Endodermal cell (in vitro differentiated cells): ENCODE measurements around the gene LBHD1. TPM values are rescaled to one million over a fixed set of nuclear protein-coding genes. Genes with fewer than 3 reads are reported as not detected.
A peak's percentile ranks its signal among the peaks of the same experiment; 100 is the strongest.

Experiments used
- DNase-seq: peaks from one replicate; pipeline ENCODE4 v3.0.0-alpha.2; 2017
- H3K27ac ChIP-seq: 2 replicates; pipeline ENCODE4 v1.5.1; 2013; ENCODE audit warnings: mild to moderate bottlenecking, low read depth, low read length, moderate library complexity
- H3K27me3 ChIP-seq: 2 replicates; pipeline ENCODE4 v1.6.1; 2013; ENCODE audit warnings: mild to moderate bottlenecking, low read length, moderate library complexity; ENCODE audit not compliant: insufficient read depth, control insufficient read depth, poor library complexity, severe bottlenecking
- H3K36me3 ChIP-seq: 2 replicates; pipeline ENCODE4 v1.7.0; 2013; ENCODE audit warnings: mild to moderate bottlenecking, low read length, moderate library complexity; ENCODE audit not compliant: control insufficient read depth, insufficient read depth
- H3K4me1 ChIP-seq: one replicate; pipeline ENCODE4 v1.7.0; 2013; ENCODE audit warnings: low read length; ENCODE audit not compliant: control insufficient read depth, insufficient read depth
- H3K4me3 ChIP-seq: 2 replicates; pipeline ENCODE4 v1.5.1; 2013; ENCODE audit warnings: mild to moderate bottlenecking, low read length, moderate library complexity
- H3K9ac ChIP-seq: 2 replicates; pipeline ENCODE4 v1.6.1; 2013; ENCODE audit warnings: mild to moderate bottlenecking, low read length, moderate library complexity; ENCODE audit not compliant: poor library complexity, severe bottlenecking; ENCODE audit errors: extremely low read depth
- H3K9me3 ChIP-seq: 2 replicates; pipeline ENCODE4 v1.6.1; 2013; ENCODE audit warnings: mild to moderate bottlenecking, low read length, moderate library complexity; ENCODE audit not compliant: control insufficient read depth
- H3K27ac Mint-ChIP-seq: 2 replicates; pipeline ENCODE4 v1.8.0; 2020; ENCODE audit warnings: mixed read lengths
- H3K27me3 Mint-ChIP-seq: 2 replicates; pipeline ENCODE4 v1.8.0; 2021; ENCODE audit warnings: mild to moderate bottlenecking, mixed read lengths; ENCODE audit not compliant: insufficient read depth
- H3K36me3 Mint-ChIP-seq: 2 replicates; pipeline ENCODE4 v1.8.0; 2020; ENCODE audit warnings: low read depth, mixed read lengths
- H3K4me1 Mint-ChIP-seq: 2 replicates; pipeline ENCODE4 v1.8.0; 2020; ENCODE audit warnings: mixed read lengths
- H3K4me3 Mint-ChIP-seq: 2 replicates; pipeline ENCODE4 v1.8.0; 2020; ENCODE audit warnings: mild to moderate bottlenecking, moderate library complexity, mixed read lengths
- H3K9me3 Mint-ChIP-seq: 2 replicates; pipeline ENCODE4 v1.8.0; 2020; ENCODE audit warnings: mild to moderate bottlenecking, mixed read lengths
- WGBS, 2 experiments: methylation state at CpG; one replicate each; pipeline versions ENCODE4 v1.1.5 to v1.1.7; 2013; ENCODE audit warnings: missing lambda C conversion rate in 2 of 2, mixed read lengths in 1 of 2; ENCODE audit not compliant: insufficient coverage in 1 of 2, insufficient read length in 1 of 2; 5-methylcytosine and 5-hydroxymethylcytosine counted together
- total RNA-seq, 2 donors: library from RNA; stranded (reverse); fragmentation: NEBNext Ultra II Directional in 1 of 2; extraction: Animal tissue kit (Norgen Biotek cat#: 25700) in 1 of 2; gene quantifications; 2 replicates in 1 of 2; 3 replicates in 1 of 2; pipeline ENCODE4 v1.2.1, GENCODE V29; 2021
- TF ChIP-seq, protein P1 (sequence below): fragments of 200-600 bp; sonication (generic); conservative IDR thresholded peaks from 2 replicates; pipeline ENCODE4 v1.5.0; 2021; ENCODE audit warnings: antibody characterized with exemption, mild to moderate bottlenecking

LBHD1 gene
- total RNA-seq, 2 donors from 2014 or later = 7.5 to 14.1 TPM

DNA sequence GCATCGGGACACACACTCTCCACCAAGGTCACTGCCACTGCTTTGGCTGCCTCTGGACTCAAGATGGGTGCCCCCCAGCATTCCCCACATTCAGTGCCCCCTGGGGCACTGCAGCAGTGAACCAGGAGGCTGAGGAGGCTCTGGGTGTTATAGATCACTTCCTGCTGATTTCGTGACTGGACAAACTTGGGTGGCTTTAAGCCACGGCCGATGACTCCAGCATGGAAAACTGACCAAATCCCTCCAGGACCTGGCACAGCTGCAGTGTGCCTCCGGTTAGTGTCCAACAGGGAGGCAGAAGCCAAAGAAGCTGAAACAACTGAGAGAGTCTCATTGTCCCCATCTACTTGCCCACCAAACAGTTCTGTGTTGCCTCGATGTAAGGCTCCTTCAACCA is 24.5 kb downstream of the LBHD1 start:
- no peaks in the 10 kb centered on the region for H3K4me1 ChIP-seq
- 95 to 98% methylated on average over 5 to 6 of the region's 6 CpGs for WGBS, 2 experiments
- TF ChIP-seq, protein P1, sequence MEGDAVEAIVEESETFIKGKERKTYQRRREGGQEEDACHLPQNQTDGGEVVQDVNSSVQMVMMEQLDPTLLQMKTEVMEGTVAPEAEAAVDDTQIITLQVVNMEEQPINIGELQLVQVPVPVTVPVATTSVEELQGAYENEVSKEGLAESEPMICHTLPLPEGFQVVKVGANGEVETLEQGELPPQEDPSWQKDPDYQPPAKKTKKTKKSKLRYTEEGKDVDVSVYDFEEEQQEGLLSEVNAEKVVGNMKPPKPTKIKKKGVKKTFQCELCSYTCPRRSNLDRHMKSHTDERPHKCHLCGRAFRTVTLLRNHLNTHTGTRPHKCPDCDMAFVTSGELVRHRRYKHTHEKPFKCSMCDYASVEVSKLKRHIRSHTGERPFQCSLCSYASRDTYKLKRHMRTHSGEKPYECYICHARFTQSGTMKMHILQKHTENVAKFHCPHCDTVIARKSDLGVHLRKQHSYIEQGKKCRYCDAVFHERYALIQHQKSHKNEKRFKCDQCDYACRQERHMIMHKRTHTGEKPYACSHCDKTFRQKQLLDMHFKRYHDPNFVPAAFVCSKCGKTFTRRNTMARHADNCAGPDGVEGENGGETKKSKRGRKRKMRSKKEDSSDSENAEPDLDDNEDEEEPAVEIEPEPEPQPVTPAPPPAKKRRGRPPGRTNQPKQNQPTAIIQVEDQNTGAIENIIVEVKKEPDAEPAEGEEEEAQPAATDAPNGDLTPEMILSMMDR = no peak

DNA sequence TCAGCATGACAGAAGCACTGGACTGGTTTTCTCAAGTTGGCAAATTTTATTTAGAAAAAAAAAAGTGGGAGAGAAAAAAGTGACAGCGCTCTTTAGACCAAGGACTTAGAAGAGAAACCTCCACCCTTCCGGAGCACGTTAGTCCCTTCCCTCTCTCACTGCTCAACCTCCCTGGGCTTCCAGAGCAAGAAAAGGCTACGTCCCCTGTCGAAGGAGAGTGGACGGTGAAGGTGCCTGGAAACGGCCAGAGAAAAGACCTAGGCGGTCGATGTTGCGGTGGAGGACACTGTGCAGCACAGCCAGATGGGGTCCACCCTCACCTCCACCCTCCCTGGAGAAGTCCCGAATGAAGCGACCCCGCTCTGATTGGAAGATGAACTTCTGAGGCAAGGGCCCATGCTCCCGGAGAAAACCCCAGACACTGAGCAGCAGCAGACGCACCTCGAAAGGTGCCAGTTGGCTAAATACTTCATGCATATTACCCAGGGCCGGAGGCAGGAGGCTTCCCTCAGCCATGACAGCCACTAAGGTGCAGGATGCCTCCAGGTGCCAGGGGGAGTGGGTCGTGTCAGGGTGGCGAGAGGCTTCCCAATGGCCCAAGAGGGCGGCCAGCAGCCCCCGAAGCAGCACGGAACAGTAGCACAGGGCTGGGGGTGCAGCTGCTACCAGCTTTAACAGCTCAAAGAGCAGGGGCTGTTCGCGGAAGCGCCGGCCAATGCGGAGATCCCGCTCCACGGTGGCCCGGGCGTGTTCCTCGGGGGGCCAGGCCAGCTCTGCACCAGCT is 25.1 kb downstream of the LBHD1 start:
- Mint-ChIP-seq H3K36me3 (peaks cover 36% of the 10 kb centered on the region), H3K4me3 (peak overlapping the region; percentile 96), H3K9me3 (no peaks in the 10 kb centered on the region), H3K27ac (peak overlapping the region; percentile 98), H3K4me1 (peaks cover 2% of the 10 kb centered on the region), H3K27me3 (no peaks in the 10 kb centered on the region)
- peak; percentile 57 for DNase-seq
- Histone ChIP-seq H3K4me1 (no peaks in the 10 kb centered on the region), H3K4me3 (no peak overlapping the region), H3K27ac (no peak overlapping the region), H3K27me3 (no peaks in the 10 kb centered on the region), H3K9me3 (no peaks in the 10 kb centered on the region), H3K9ac (no peak overlapping the region), H3K36me3 (peaks cover 45% of the 10 kb centered on the region)
- TF ChIP-seq, protein P1 = no peak
- WGBS, 2 experiments = 78 to 79% methylated on average over 18 to 32 of the region's 32 CpGs

More for the DNA sequence above, 24.5 kb downstream of the LBHD1 start:
- no peaks in the 10 kb centered on the region for H3K9me3 ChIP-seq
- Mint-ChIP-seq H3K9me3 (no peaks in the 10 kb centered on the region), H3K4me3 (no peak overlapping the region), H3K27ac (no peak overlapping the region), H3K36me3 (peaks cover 34% of the 10 kb centered on the region), H3K4me1 (peaks cover 6% of the 10 kb centered on the region), H3K27me3 (no peaks in the 10 kb centered on the region)
- no peak overlapping the region for H3K4me3 ChIP-seq
- peaks cover 43% of the 10 kb centered on the region for H3K36me3 ChIP-seq
- H3K27ac ChIP-seq = no peak overlapping the region
- no peak for DNase-seq
- H3K27me3 ChIP-seq = no peaks in the 10 kb centered on the region
- H3K9ac ChIP-seq = no peak overlapping the region

DNA sequence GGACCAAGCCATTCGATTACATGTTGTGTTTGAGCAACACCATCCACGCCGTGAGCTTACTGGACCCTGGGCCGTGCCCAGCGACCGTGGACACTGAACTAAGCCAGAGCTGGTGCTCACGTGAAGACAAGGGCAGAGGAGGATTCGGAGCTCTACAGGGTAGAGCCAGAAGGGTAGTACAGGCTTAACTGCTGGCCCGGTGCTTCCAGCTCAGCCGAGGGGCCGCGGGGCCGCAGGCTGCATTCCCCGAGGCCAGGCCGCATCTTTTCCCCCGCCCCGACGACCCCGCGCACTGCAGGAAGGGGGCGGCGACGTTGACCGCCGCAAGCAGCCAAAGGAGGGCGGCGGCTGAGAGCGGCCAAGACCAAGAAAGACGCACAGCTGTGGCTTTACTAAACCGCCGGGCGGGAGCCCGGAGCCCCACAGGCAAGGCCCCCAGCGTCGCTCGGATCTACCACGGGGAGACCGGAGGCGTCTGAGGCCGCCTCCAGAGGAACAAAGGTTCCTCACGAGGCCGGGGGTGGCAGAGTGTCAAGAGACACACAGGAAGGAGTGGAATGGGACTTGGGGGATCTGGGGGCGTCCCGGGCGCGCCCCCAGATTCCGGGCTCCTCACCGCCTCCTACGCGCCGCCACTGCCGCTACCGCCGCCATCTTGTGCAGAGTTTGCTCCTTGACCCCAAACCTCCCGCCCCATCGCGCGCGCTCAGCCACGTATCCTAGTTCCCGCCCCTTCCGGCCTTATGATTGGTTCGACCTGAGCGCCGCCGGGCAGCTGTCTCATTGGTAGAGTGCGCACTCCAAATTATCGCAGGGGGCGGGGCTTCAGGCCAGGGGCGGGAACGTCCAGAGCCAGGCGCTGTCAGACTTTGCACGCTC is 25.9 kb downstream of the LBHD1 start, which contains the start of gene GANAB:
Gene GANAB, minus strand, starts transcription at position 668 of the 879 bp plus-strand sequence. Its CDS starts 14 bp downstream, at position 654.
- Histone ChIP-seq H3K27ac (peak within 1 kb of the TSS; percentile 95), H3K27me3 (no peaks in the 10 kb centered on the region), H3K4me1 (no peaks in the 10 kb centered on the region), H3K4me3 (peak within 1 kb of the TSS; percentile 96), H3K9me3 (no peaks in the 10 kb centered on the region), H3K36me3 (peaks cover 48% of the 10 kb centered on the region), H3K9ac (peak within 1 kb of the TSS; percentile 99)
- TF ChIP-seq, protein P1 = peak; percentile 17
- 1% methylated on average over 34 to 73 of the region's 73 CpGs for WGBS, 2 experiments
- peaks cover 2% of the 10 kb centered on the region for H3K4me1 Mint-ChIP-seq
- H3K36me3 Mint-ChIP-seq = peaks cover 39% of the 10 kb centered on the region
- peak; percentile 100 for DNase-seq
- no peaks in the 10 kb centered on the region for H3K9me3 Mint-ChIP-seq
- H3K4me3 Mint-ChIP-seq = peak within 1 kb of the TSS; percentile 96
- no peaks in the 10 kb centered on the region for H3K27me3 Mint-ChIP-seq
- peak within 1 kb of the TSS; percentile 98 for H3K27ac Mint-ChIP-seq
